Measurements from ENCODE around the gene RARA. TPM values are rescaled to one million over a fixed set of nuclear protein-coding genes. Genes with fewer than 3 reads are reported as not detected.

The RARA gene
- total and polyA plus RNA-seq, 2 of the 4 experiments (the other 2 are of a cell fraction) = 9.0 to 12.7 TPM

DNA sequence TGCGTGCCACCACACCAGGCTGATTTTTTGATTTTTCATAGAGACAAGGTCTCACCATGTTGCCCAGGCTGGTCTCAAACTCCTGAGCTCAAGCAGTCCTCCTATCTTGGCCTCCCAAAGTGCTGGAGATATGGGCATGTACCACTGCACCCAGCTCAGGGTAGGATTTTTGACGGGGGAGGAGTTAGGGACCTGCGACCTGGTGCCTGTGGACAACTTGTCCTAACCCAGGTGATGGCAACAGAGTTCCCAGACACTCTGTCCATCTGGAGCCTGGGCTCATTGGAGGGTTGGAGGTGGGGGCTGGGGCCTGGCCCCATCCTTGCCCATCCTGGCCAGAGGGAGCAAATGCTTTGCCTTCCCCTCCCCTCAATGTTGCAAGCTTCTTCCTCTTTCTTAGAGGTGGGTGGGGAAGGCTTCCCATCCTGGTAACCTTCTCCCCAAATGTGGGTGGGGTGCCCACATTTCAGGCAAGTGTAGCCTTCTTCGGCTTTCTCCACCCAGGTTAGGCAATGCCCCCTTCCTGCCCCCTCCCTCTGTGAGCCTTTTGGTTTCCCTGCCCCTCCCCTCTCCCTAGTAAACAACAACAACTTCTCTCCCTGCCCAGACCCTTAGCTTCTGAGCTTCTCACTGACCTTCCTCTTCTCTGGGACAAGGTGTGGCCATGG lies 24.9 kb downstream of the RARA start:
- TF ChIP-seq MXI1 (IDR thresholded peaks at IDR 0.05; ENCODE audit: borderline replicate concordance, low read depth, low read length) = no peak
- no peak for TF ChIP-seq BHLHE40 (IDR thresholded peaks at IDR 0.05; ENCODE audit: low read depth, low read length)
- TF ChIP-seq MAZ (IDR thresholded peaks at IDR 0.05; ENCODE audit: borderline replicate concordance, low read depth, low read length) = no peak
- no peak for TF ChIP-seq RCOR1 (IDR thresholded peaks at IDR 0.05; ENCODE audit: insufficient replicate concordance, low read length)
- no peak for TF ChIP-seq CHD1 (IDR thresholded peaks at IDR 0.05; ENCODE audit: low read depth, low read length)
- TF ChIP-seq POLR2A (IDR thresholded peaks at IDR 0.05; ENCODE audit: low read depth, low read length) = no peak
- no peak for TF ChIP-seq RAD21 (IDR thresholded peaks at IDR 0.05; ENCODE audit: low read length)
- no peak for TF ChIP-seq CEBPB (IDR thresholded peaks at IDR 0.05; ENCODE audit: low read depth, low read length)
- Histone ChIP-seq H3K23ac (ENCODE audit: low read depth, low read length) (no peak overlapping the region), H2BK15ac (ENCODE audit: low read depth, low read length) (no peak overlapping the region), H3K9me3 (ENCODE audit: control insufficient read depth, insufficient read depth, low read length) (no peaks in the 10 kb centered on the region), H3K56ac (ENCODE audit: extremely low read depth, insufficient read depth, low read length) (no peak overlapping the region), H2AFZ (replicated peaks; ENCODE audit: low read length, poor library complexity) (peak overlapping the region; percentile 74), H2AK9ac (replicated peaks; ENCODE audit: low read depth, low read length, poor library complexity) (no peak overlapping the region), H3K9me1 (ENCODE audit: insufficient read depth, low read length) (peaks cover 34% of the 10 kb centered on the region), H3K27me3 (ENCODE audit: control insufficient read depth, insufficient read depth, low read length) (no peaks in the 10 kb centered on the region), H3K4ac (ENCODE audit: low read depth, low read length) (peak overlapping the region; percentile 18; the same call in 1 of the 2 replicates), H2BK20ac (ENCODE audit: low read depth, low read length) (no peak overlapping the region), H3K9ac (ENCODE audit: low read depth, low read length) (no peak overlapping the region), H4K20me1 (ENCODE audit: insufficient read depth, low read length) (peaks cover 36% of the 10 kb centered on the region), H3K27ac (ENCODE audit: insufficient read depth, low read length) (no peak overlapping the region; the same call in 1 of the 2 replicates), H3K14ac (replicated peaks; ENCODE audit: low read depth, low read length) (0 out of 2 replicates have a peak overlapping the region, but pooled peaks have one; percentile 3), H4K5ac (ENCODE audit: low read depth, low read length) (no peak overlapping the region; the same call in 1 of the 2 replicates), H3K79me1 (ENCODE audit: low read depth in 1 of 2, low read length in 2 of 2) (peaks cover 22 to 87% of the 10 kb centered on the region in 2 experiments), H3K4me3 (ENCODE audit: insufficient read depth, low read depth, low read length) (no peak overlapping the region), H2BK5ac (ENCODE audit: low read depth, low read length, poor library complexity, severe bottlenecking) (no peak overlapping the region), H3K18ac (ENCODE audit: low read depth, low read length) (no peak overlapping the region; the same call in 1 of the 2 replicates), H2AK5ac (ENCODE audit: low read depth, low read length) (peak overlapping the region; percentile 54; the same call in 1 of the 2 replicates), H3K4me1 (ENCODE audit: control insufficient read depth, insufficient read depth, low read length) (peaks cover 42% of the 10 kb centered on the region), H3K4me2 (ENCODE audit: low read depth, low read length) (no peak overlapping the region), H2BK120ac (ENCODE audit: low read depth, low read length) (no peak overlapping the region; the same call in 1 of the 2 replicates), H4K91ac (ENCODE audit: insufficient read depth, low read depth, low read length) (no peak overlapping the region), H4K8ac (ENCODE audit: low read depth in 2 of 2, low read length in 2 of 2) (no peak overlapping the region), H3K36me3 (ENCODE audit: control insufficient read depth, insufficient read depth, low read length) (peaks cover 4% of the 10 kb centered on the region)
- POLR2A ChIA-PET (ENCODE audit: unreplicated experiment) = no interaction called here
- no TSS peak for BruUV-seq (replicated peaks)
- in situ Hi-C loops (cut with MboI; ENCODE audit: low sequenced_read_pairs) = no loop called here
- CTCF ChIA-PET = interaction anchor here (0.9 kb wide), 1 partner anchor 21 kb away, joined by 3 read pairs; no protein-coding TSS in a partner anchor
- intact Hi-C loops (cut with micrococcal nuclease) = no loop called here
- dilution Hi-C loops (cut with HindIII; ENCODE audit: low sequenced_read_pairs, unreplicated experiment) = no loop called here
- ATAC-seq (ENCODE audit: low read depth) (no peak), DNase-seq (no peak)
- no CpG with 5 or more reads among the region's 4 CpGs for WGBS, 2 experiments (ENCODE audit: extremely low coverage in 2 of 2, insufficient read length in 1 of 2)

All from IMR-90 (cell line).